IMR-90 (cell line): ENCODE measurements around the gene RNF32. TPM values are rescaled to one million over a fixed set of nuclear protein-coding genes. Genes with fewer than 3 reads are reported as not detected.
"Not testable (repeated sequence)": the region's sequence is repeated elsewhere in the genome, so short reads cannot be mapped to it uniquely, and the experiment has no call there.

Experiments
- ATAC-seq: fragments of 200-7000 bp; cut with Tn5 transposase; 2 replicates; pipeline ENCODE4 v1.9.1; 2020; ENCODE audit warnings: low read depth, mild to moderate bottlenecking, moderate library complexity
- BruUV-seq: library from RNA; stranded (reverse); fragments of 400-500 nt; replicated peaks from 2 replicates; lab custom pipeline; 2021; lab: Mats Ljungman, UMichigan
- CTCF ChIA-PET: fragments of 300-600 bp; formaldehyde crosslinking; extraction: SDS; loops from one replicate; lab custom pipeline; 2021; ENCODE audit warnings: antibody characterized with exemption; lab: Yijun Ruan, JAX
- POLR2A ChIA-PET: fragments of 300-600 bp; sonication (Branson Sonifier 250); formaldehyde crosslinking; loops from one replicate; lab custom pipeline; 2022; ENCODE audit warnings: antibody characterized with exemption; ENCODE audit not compliant: unreplicated experiment; lab: Charles Lee
- DNase-seq: peaks from one replicate; pipeline ENCODE4 v3.0.0; 2013
- H2AFZ ChIP-seq: replicated peaks from 2 replicates; pipeline ENCODE3; 2013; ENCODE audit warnings: low read length, mild to moderate bottlenecking; ENCODE audit not compliant: poor library complexity
- H2AK5ac ChIP-seq: 2 replicates; pipeline ENCODE4 v1.6.1; 2013; ENCODE audit warnings: low read depth, low read length, inconsistent platforms
- H2AK9ac ChIP-seq: replicated peaks from 2 replicates; pipeline ENCODE3; 2013; ENCODE audit warnings: mild to moderate bottlenecking, low read depth, low read length, moderate library complexity; ENCODE audit not compliant: poor library complexity
- H2BK120ac ChIP-seq: 2 replicates; pipeline ENCODE4 v1.6.1; 2013; ENCODE audit warnings: low read depth, low read length, inconsistent platforms
- H2BK15ac ChIP-seq: 3 replicates; pipeline ENCODE4 v1.6.1; 2013; ENCODE audit warnings: low read depth, low read length, inconsistent platforms
- H2BK20ac ChIP-seq: 2 replicates; pipeline ENCODE4 v1.6.1; 2013; ENCODE audit warnings: low read depth, mild to moderate bottlenecking, inconsistent platforms, low read length, moderate library complexity
- H2BK5ac ChIP-seq: 2 replicates; pipeline ENCODE4 v1.6.1; 2013; ENCODE audit warnings: mild to moderate bottlenecking, low read depth, low read length, inconsistent platforms; ENCODE audit not compliant: poor library complexity, severe bottlenecking
- H3K14ac ChIP-seq: replicated peaks from 2 replicates; pipeline ENCODE4 v1.6.1; 2013; ENCODE audit warnings: low read depth, low read length, inconsistent platforms
- H3K18ac ChIP-seq: 2 replicates; pipeline ENCODE4 v1.6.1; 2013; ENCODE audit warnings: low read depth, low read length, control low read depth
- H3K23ac ChIP-seq: 2 replicates; pipeline ENCODE4 v1.6.1; 2013; ENCODE audit warnings: low read depth, low read length, inconsistent platforms
- H3K27ac ChIP-seq: 2 replicates; pipeline ENCODE4 v1.5.1; 2013; ENCODE audit warnings: mild to moderate bottlenecking, control low read depth, low read length; ENCODE audit not compliant: insufficient read depth
- H3K27me3 ChIP-seq: 2 replicates; pipeline ENCODE4 v1.6.1; 2013; ENCODE audit warnings: low read length; ENCODE audit not compliant: control insufficient read depth, insufficient read depth
- H3K36me3 ChIP-seq: 2 replicates; pipeline ENCODE4 v1.6.1; 2013; ENCODE audit warnings: low read length, mixed read lengths; ENCODE audit not compliant: control insufficient read depth, insufficient read depth
- H3K4ac ChIP-seq: 2 replicates; pipeline ENCODE4 v1.6.1; 2013; ENCODE audit warnings: low read depth, low read length, inconsistent platforms
- H3K4me1 ChIP-seq: 2 replicates; pipeline ENCODE4 v1.6.1; 2013; ENCODE audit warnings: low read length, mixed read lengths; ENCODE audit not compliant: control insufficient read depth, insufficient read depth
- H3K4me2 ChIP-seq: 2 replicates; pipeline ENCODE4 v1.6.1; 2013; ENCODE audit warnings: low read depth, mild to moderate bottlenecking, control low read depth, low read length, moderate library complexity
- H3K4me3 ChIP-seq: 2 replicates; pipeline ENCODE4 v1.5.1; 2013; ENCODE audit warnings: low read depth, mild to moderate bottlenecking, control low read depth, low read length, moderate library complexity; ENCODE audit not compliant: insufficient read depth
- H3K56ac ChIP-seq: 2 replicates; pipeline ENCODE4 v1.6.1; 2013; ENCODE audit warnings: low read length, inconsistent platforms; ENCODE audit not compliant: insufficient read depth; ENCODE audit errors: extremely low read depth
- H3K79me1 ChIP-seq, 2 experiments: 2 replicates each; pipeline ENCODE4 v1.6.1; 2013; ENCODE audit warnings: low read length in 2 of 2, inconsistent platforms in 1 of 2, low read depth in 1 of 2
- H3K9ac ChIP-seq: 2 replicates; pipeline ENCODE4 v1.6.1; 2013; ENCODE audit warnings: low read depth, low read length, control low read depth
- H3K9me1 ChIP-seq: 2 replicates; pipeline ENCODE4 v1.6.1; 2013; ENCODE audit warnings: low read length, inconsistent platforms; ENCODE audit not compliant: insufficient read depth
- H3K9me3 ChIP-seq: 2 replicates; pipeline ENCODE4 v1.6.1; 2013; ENCODE audit warnings: low read length; ENCODE audit not compliant: control insufficient read depth, insufficient read depth
- H4K20me1 ChIP-seq: 2 replicates; pipeline ENCODE4 v1.6.1; 2013; ENCODE audit warnings: low read length, inconsistent platforms; ENCODE audit not compliant: insufficient read depth
- H4K5ac ChIP-seq: 2 replicates; pipeline ENCODE4 v1.6.1; 2013; ENCODE audit warnings: mild to moderate bottlenecking, low read depth, low read length, control low read depth
- H4K8ac ChIP-seq, 2 experiments: 2 replicates each; pipeline ENCODE4 v1.6.1; 2013; ENCODE audit warnings: low read depth in 2 of 2, low read length in 2 of 2, control low read depth in 1 of 2, inconsistent platforms in 1 of 2
- H4K91ac ChIP-seq: 2 replicates; pipeline ENCODE4 v1.6.1; 2013; ENCODE audit warnings: low read depth, low read length, inconsistent platforms; ENCODE audit not compliant: insufficient read depth
- WGBS, 2 experiments: methylation state at CpG; one replicate each; pipeline versions ENCODE4 v1.1.5 to v1.1.7; 2013; ENCODE audit warnings: missing lambda C conversion rate in 2 of 2; ENCODE audit not compliant: insufficient read length in 1 of 2; ENCODE audit errors: extremely low coverage in 2 of 2; 5-methylcytosine and 5-hydroxymethylcytosine counted together
- dilution Hi-C: fragments of 300-500 bp; cut with HindIII; formaldehyde crosslinking; loops from one replicate; pipeline ENCODE4 v1.14.3; 2018; ENCODE audit warnings: low sequenced_read_pairs; ENCODE audit not compliant: unreplicated experiment
- in situ Hi-C: fragments of 300-500 bp; cut with MboI; formaldehyde crosslinking; loops from 3 replicates; pipeline ENCODE4 v1.14.3; 2019; ENCODE audit warnings: low sequenced_read_pairs, inconsistent platforms, mixed read lengths
- intact Hi-C: fragments of 100-400 bp; cut with micrococcal nuclease; formaldehyde crosslinking; loops from 2 replicates; pipeline ENCODE4 v1.10.0; 2022
- polyA plus RNA-seq, 3 experiments: library from polyadenylated mRNA; depleted of rRNA; stranded (reverse); fragments of >200 nt; gene quantifications; 2 replicates each; pipeline ENCODE4 v1.2.3, GENCODE V29; 2012; ENCODE audit warnings: low replicate concordance in 1 of 3
- total RNA-seq: library from RNA; depleted of rRNA; stranded (reverse); fragments of >200 nt; gene quantifications from 2 replicates; pipeline ENCODE4 v1.2.3, GENCODE V29; 2012

The RNF32 gene
- total and polyA plus RNA-seq, 2 of the 4 experiments (the other 2 are of a cell fraction) = 0.36 to 0.63 TPM

DNA sequence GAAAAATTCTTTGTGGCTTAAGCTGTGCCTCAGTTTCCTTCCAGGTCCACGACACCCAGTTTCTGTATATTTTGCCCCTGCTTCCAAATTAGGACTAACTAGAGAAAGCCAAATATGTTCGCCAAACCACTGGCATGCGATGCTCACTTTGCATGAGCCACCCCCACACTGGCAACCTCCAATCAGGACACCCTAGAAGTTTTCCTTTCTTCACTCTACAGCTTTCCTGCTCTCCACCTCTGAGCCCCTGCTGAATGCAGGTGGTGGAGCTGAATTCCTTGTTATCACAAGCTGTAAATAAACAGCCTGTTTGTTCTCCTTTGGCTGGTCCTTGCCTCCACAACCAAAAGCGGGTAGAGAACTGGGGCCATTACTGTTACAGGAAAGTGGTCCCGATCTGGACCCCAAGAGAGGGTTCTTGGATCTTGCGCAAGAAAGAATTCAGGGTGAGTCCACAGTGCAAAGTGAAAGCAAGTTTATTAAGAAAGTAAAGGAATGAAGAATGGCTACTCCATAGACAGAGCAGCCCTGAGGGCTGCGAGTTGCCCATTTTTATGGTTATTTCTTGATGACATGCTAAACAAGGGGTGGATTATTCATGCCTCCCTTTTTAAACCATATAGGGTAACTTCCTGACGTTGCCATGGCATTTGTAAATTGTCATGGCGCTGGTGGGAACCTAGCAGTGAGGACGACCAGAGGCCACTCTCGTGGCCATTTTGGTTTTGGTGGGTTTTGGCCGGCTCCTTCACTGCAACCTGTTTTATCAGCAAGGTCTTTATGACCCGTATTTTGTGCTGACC, 20.9 kb upstream of the RNF32 start:
- H3K9me1 ChIP-seq, H3K4me1 ChIP-seq, H3K79me1 ChIP-seq, H2BK5ac ChIP-seq, H3K4me2 ChIP-seq, BruUV-seq, H3K4me3 ChIP-seq, dilution Hi-C loops, intact Hi-C loops, H2BK120ac ChIP-seq, H2BK15ac ChIP-seq, H3K4ac ChIP-seq, DNase-seq, H3K9me3 ChIP-seq, H3K56ac ChIP-seq, in situ Hi-C loops, H2AK5ac ChIP-seq, H2AFZ ChIP-seq, H4K20me1 ChIP-seq, H4K8ac ChIP-seq, H3K18ac ChIP-seq, ATAC-seq, H3K27ac ChIP-seq, H3K23ac ChIP-seq, POLR2A ChIA-PET, H2AK9ac ChIP-seq, H4K91ac ChIP-seq, H4K5ac ChIP-seq, H2BK20ac ChIP-seq, H3K14ac ChIP-seq, H3K9ac ChIP-seq, CTCF ChIA-PET, H3K36me3 ChIP-seq: not testable (repeated sequence)
- peaks cover 17% of the 10 kb centered on the region for H3K27me3 ChIP-seq
- 81% methylated on average over 3 of the region's 13 CpGs; no CpG with 5 or more reads in 1 of the 2 experiments for WGBS, 2 experiments
